Neutrophil (primary cell): ENCODE results near the gene EFCAB6.

Experiments used
- H3K27ac ChIP-seq: fragments of 200-600 bp; sonication (generic); 2 replicates; pipeline ENCODE4 v1.5.1; 2016; ENCODE audit warnings: mild to moderate bottlenecking, moderate library complexity
- H3K27me3 ChIP-seq: fragments of 200-600 bp; sonication (generic); 2 replicates; pipeline ENCODE4 v1.6.0; 2016; ENCODE audit warnings: mild to moderate bottlenecking
- H3K36me3 ChIP-seq: fragments of 200-600 bp; sonication (generic); 2 replicates; pipeline ENCODE4 v1.5.1; 2017
- H3K4me1 ChIP-seq, 2 experiments: fragments of 200-600 bp in 1 of 2; sonication (generic) in 1 of 2; 1 replicate in 1 of 2; 2 replicates in 1 of 2; pipeline versions ENCODE4 v1.5.1 to v1.6.1; 2013 to 2016; ENCODE audit warnings: low read depth in 1 of 2, low read length in 1 of 2, mild to moderate bottlenecking in 1 of 2, moderate library complexity in 1 of 2; ENCODE audit not compliant: control insufficient read depth in 1 of 2, insufficient read depth in 1 of 2
- H3K4me3 ChIP-seq, 2 experiments: fragments of 200-600 bp in 1 of 2; sonication (generic) in 1 of 2; 1 replicate in 1 of 2; 2 replicates in 1 of 2; pipeline ENCODE4 v1.5.1; 2013 to 2016; ENCODE audit warnings: low read depth in 1 of 2, low read length in 1 of 2, mild to moderate bottlenecking in 1 of 2, moderate library complexity in 1 of 2
- H3K9me3 ChIP-seq: fragments of 200-600 bp; sonication (generic); 2 replicates; pipeline ENCODE4 v1.5.1; 2016
- CTCF ChIP-seq: fragments of 200-600 bp; sonication (generic); IDR thresholded peaks from 2 replicates; pipeline ENCODE4 v1.5.1; 2016; ENCODE audit warnings: antibody characterized with exemption

Gene EFCAB6

GRCh38 chr22:43720716-43721115, 91.4 kb downstream of the EFCAB6 start:
- no peaks in the 10 kb centered on the region for H3K9me3 ChIP-seq
- H3K4me1 ChIP-seq: no peaks in the 10 kb centered on the region
- no peak for TF ChIP-seq CTCF
- H3K27ac ChIP-seq: no peak overlapping the region
- H3K27me3 ChIP-seq: no peaks in the 10 kb centered on the region
- no peak overlapping the region for H3K4me3 ChIP-seq
- H3K36me3 ChIP-seq: no peaks in the 10 kb centered on the region

- Histone ChIP-seq H3K9me3 (no peaks in the 10 kb centered on the region), H3K27ac (no peak overlapping the region), H3K4me3 (no peak overlapping the region), H3K36me3 (no peaks in the 10 kb centered on the region), H3K4me1 (no peaks in the 10 kb centered on the region), H3K27me3 (no peaks in the 10 kb centered on the region)
- TF ChIP-seq CTCF: no peak
These were observed 98.0 kb downstream of the EFCAB6 start for GRCh38 chr22:43714104-43714503.

GRCh38 chr22:43711681-43712080, 100.4 kb downstream of the EFCAB6 start:
- no peak for TF ChIP-seq CTCF
- Histone ChIP-seq H3K9me3 (no peaks in the 10 kb centered on the region), H3K36me3 (no peaks in the 10 kb centered on the region), H3K27me3 (no peaks in the 10 kb centered on the region), H3K4me1 (no peaks in the 10 kb centered on the region), H3K4me3 (no peak overlapping the region), H3K27ac (no peak overlapping the region)

GRCh38 chr22:43707648-43708047, 104.5 kb downstream of the EFCAB6 start:
- Histone ChIP-seq H3K27ac (no peak overlapping the region), H3K4me3 (no peak overlapping the region), H3K36me3 (no peaks in the 10 kb centered on the region), H3K27me3 (no peaks in the 10 kb centered on the region), H3K4me1 (no peaks in the 10 kb centered on the region), H3K9me3 (peaks cover 5% of the 10 kb centered on the region)
- TF ChIP-seq CTCF: no peak

- no peak for TF ChIP-seq CTCF
- Histone ChIP-seq H3K4me1 (no peaks in the 10 kb centered on the region), H3K36me3 (no peaks in the 10 kb centered on the region), H3K27ac (no peak overlapping the region), H3K9me3 (peaks cover 5% of the 10 kb centered on the region), H3K4me3 (no peak overlapping the region), H3K27me3 (no peaks in the 10 kb centered on the region)
These were observed 105.4 kb downstream of the EFCAB6 start for GRCh38 chr22:43706571-43707328.
